Spleen (tissue), 7 donors: ENCODE results near the gene GPR107.

Experiments
- CTCF ChIP-seq, 11 experiments: fragments of 200-600 bp in 7 of 11; fragments of 450-650 bp in 4 of 11; sonication (generic) in 4 of 11; IDR thresholded peaks in 8 of 11; conservative IDR thresholded peaks in 3 of 11; 1 replicate in 7 of 11; 2 replicates in 4 of 11; pipeline versions ENCODE4 v1.4.0 to v1.8.0; 2016 to 2021; ENCODE audit warnings: antibody characterized with exemption in 11 of 11, inconsistent platforms in 4 of 11, mild to moderate bottlenecking in 1 of 11
- POLR2A ChIP-seq, 3 donors: fragments of 450-650 bp; IDR thresholded peaks; one replicate each; pipeline ENCODE4 v1.5.1; 2017; ENCODE audit warnings: antibody characterized with exemption in 3 of 3, mild to moderate bottlenecking in 1 of 3
- POLR2AphosphoS5 ChIP-seq, 3 donors: sonication (generic); formaldehyde crosslinking; IDR thresholded peaks; one replicate each; pipeline ENCODE4 v1.5.1; 2017; ENCODE audit warnings: antibody characterized with exemption in 3 of 3
- donor health status: DM: no; HTN: no; CAD: no; lungs with moderate emphysema.
- donor health status: DM: no; HTN: no; CAD: no.
- donor health status: DM: no; HTN: no; CAD: no.

GRCh38 chr9:130084337-130084736 lies 30.6 kb downstream of the GPR107 start:
- no peak for TF ChIP-seq POLR2AphosphoS5 (IDR thresholded peaks at IDR 0.05)
- TF ChIP-seq CTCF (IDR thresholded peaks at IDR 0.05 in 8 of 11, conservative IDR thresholded peaks at IDR 0.05 in 3 of 11) = no peak
- TF ChIP-seq POLR2A (IDR thresholded peaks at IDR 0.05) = no peak
